OCI-LY3 (cell line): Measurements from ENCODE around the gene ZNF79.

Experiments used
- H2AFZ ChIP-seq: fragments of 200-600, 300-600 bp; shearing (Covaris generic); 2 replicates; pipeline ENCODE4 v1.6.0; 2014; ENCODE audit warnings: antibody characterized with exemption, low read depth, low read length
- H3K27ac ChIP-seq: fragments of 200-600, 300-600 bp; sonication (generic); 2 replicates; pipeline ENCODE4 v1.5.1; 2014; ENCODE audit warnings: mild to moderate bottlenecking, low read length, moderate library complexity, mixed read lengths
- H3K27me3 ChIP-seq: fragments of 200-600, 300-600 bp; sonication (generic); 2 replicates; pipeline ENCODE4 v1.6.1; 2014; ENCODE audit warnings: low read depth, low read length, mixed read lengths
- H3K36me3 ChIP-seq: fragments of 200-600, 300-600 bp; sonication (generic); replicated peaks from 2 replicates; pipeline ENCODE3; 2014; ENCODE audit warnings: low read depth, low read length, mixed read lengths
- H3K4me1 ChIP-seq: fragments of 300-600, 200-600 bp; sonication (generic); 2 replicates; pipeline ENCODE4 v1.6.1; 2014; ENCODE audit warnings: low read length, mixed read lengths
- H3K4me2 ChIP-seq: fragments of 200-600, 300-600 bp; sonication (generic); 2 replicates; pipeline ENCODE4 v1.6.1; 2014; ENCODE audit warnings: low read length, mixed read lengths
- H3K4me3 ChIP-seq: fragments of 300-600, 200-600 bp; sonication (generic); 2 replicates; pipeline ENCODE4 v1.5.1; 2014; ENCODE audit warnings: antibody characterized with exemption, mild to moderate bottlenecking, low read length, moderate library complexity
- H3K79me2 ChIP-seq: fragments of 300-600, 200-600 bp; shearing (Covaris generic); 2 replicates; pipeline ENCODE4 v1.6.1; 2014; ENCODE audit warnings: mild to moderate bottlenecking, low read length, mixed read lengths
- H3K9ac ChIP-seq: fragments of 300-600, 200-600 bp; shearing (Covaris generic); 2 replicates; pipeline ENCODE4 v1.6.0; 2014; ENCODE audit warnings: mild to moderate bottlenecking, low read length, moderate library complexity
- H3K9me3 ChIP-seq: fragments of 200-600, 300-600 bp; shearing (Covaris generic); 2 replicates; pipeline ENCODE4 v1.6.1; 2014; ENCODE audit warnings: low read length, mixed read lengths; ENCODE audit not compliant: insufficient read depth
- H4K20me1 ChIP-seq: fragments of 200-600, 300-600 bp; sonication (generic); 2 replicates; pipeline ENCODE4 v1.6.1; 2016; ENCODE audit warnings: low read length, mixed read lengths; ENCODE audit not compliant: insufficient read depth
- EZH2phosphoT487 ChIP-seq: fragments of 200-600 bp; shearing (Covaris generic); IDR thresholded peaks from 2 replicates; pipeline ENCODE4 v1.6.1; 2018; ENCODE audit warnings: antibody characterized with exemption, mixed run types, low read depth
- TF ChIP-seq, protein P1 (sequence below): fragments of 200-600, 300-600 bp; sonication (generic); IDR thresholded peaks from 2 replicates; pipeline ENCODE4 v1.5.1; 2014; ENCODE audit warnings: antibody characterized with exemption, low read length, low read depth

Gene ZNF79

DNA sequence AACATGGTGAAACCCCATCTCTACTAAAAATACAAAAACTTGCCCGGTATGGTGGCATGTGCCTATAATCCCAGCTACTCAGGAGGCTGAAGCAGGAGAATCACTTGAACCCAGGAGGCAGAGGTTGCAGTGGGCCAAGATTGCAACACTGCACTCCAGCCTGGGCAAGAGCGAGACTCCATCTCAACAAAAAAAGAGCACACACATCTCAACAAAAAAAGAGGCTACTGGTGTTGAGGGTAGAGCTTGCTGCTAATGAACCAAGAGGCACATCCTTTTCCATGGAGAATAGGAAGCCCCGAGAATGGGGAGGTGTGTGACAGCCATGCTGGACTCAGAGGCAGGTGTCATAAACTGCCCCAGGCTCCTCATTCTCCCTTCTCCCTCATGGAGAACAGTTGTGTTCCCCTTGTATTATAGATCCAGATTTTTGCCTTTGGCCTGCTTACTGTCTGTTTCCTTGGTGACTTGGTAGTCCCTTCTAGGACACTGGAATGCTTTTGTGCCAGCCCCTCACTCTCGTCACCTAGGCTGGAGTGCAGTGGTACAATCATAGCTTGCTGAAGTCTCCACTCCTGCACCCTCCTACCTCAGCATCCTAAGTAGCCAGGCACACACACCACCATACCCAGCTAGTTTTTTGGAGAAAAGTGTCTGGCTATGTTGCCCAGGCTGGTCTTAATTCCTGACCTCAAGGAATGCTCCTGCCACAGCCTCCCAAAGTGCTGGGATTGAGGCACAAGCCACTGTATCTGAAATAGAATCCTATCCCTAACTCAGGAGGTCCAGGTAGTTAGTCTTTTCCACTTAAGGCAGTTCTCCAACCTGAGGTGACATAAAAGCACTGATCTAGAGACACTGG, 21.9 kb downstream of the ZNF79 start:
- peaks cover 73% of the 10 kb centered on the region for H3K36me3 ChIP-seq
- peaks cover 12% of the 10 kb centered on the region for H3K4me1 ChIP-seq
- peaks cover 35% of the 10 kb centered on the region for H3K79me2 ChIP-seq
- H2AFZ ChIP-seq = no peak overlapping the region
- peak overlapping the region; percentile 11; the same call in 1 of the 2 replicates for H3K27ac ChIP-seq
- no peak for TF ChIP-seq EZH2phosphoT487
- TF ChIP-seq, protein P1, sequence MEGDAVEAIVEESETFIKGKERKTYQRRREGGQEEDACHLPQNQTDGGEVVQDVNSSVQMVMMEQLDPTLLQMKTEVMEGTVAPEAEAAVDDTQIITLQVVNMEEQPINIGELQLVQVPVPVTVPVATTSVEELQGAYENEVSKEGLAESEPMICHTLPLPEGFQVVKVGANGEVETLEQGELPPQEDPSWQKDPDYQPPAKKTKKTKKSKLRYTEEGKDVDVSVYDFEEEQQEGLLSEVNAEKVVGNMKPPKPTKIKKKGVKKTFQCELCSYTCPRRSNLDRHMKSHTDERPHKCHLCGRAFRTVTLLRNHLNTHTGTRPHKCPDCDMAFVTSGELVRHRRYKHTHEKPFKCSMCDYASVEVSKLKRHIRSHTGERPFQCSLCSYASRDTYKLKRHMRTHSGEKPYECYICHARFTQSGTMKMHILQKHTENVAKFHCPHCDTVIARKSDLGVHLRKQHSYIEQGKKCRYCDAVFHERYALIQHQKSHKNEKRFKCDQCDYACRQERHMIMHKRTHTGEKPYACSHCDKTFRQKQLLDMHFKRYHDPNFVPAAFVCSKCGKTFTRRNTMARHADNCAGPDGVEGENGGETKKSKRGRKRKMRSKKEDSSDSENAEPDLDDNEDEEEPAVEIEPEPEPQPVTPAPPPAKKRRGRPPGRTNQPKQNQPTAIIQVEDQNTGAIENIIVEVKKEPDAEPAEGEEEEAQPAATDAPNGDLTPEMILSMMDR = no peak
- H3K9ac ChIP-seq = no peak overlapping the region
- no peaks in the 10 kb centered on the region for H3K9me3 ChIP-seq
- peaks cover 46% of the 10 kb centered on the region for H4K20me1 ChIP-seq
- H3K4me2 ChIP-seq = no peak overlapping the region
- no peaks in the 10 kb centered on the region for H3K27me3 ChIP-seq
- H3K4me3 ChIP-seq = no peak overlapping the region

DNA sequence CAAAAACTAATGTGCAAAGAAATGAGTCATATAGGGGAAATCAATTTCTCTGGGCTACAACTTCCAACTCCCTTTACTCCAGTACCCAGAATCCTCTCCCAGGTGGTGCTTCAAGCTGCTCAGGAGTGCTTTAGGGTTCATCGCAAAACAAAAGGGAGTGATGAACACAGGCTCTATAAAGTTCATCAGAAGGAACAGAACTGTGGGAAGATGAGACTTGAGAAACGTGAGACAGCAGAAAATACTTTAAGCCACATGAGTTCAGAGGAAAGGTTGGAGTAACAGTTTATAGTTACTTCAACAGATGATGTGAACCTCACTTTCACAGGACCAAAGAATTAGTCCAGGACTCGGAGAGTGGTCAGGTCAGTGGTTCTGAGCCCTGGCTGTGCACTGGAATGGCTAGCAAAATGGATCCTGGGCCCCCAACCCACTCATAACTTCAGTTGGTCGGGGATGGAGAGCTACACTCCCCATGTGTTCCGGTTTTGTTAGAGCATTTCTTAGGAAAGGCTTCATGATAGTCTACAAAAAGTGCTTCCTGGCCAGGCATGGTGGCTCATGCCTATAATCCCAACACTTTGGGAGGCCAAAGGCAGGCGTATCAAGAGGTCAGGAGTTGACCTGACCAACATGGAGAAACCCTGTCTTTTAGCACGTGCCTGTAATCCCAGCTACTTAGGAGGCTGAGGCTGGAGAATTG, 22.7 kb downstream of the ZNF79 start:
- Histone ChIP-seq H3K4me2 (no peak overlapping the region), H4K20me1 (peaks cover 46% of the 10 kb centered on the region), H3K4me3 (no peak overlapping the region), H3K9me3 (no peaks in the 10 kb centered on the region), H3K79me2 (peaks cover 42% of the 10 kb centered on the region), H2AFZ (no peak overlapping the region), H3K27ac (peak overlapping the region; percentile 11; the same call in 1 of the 2 replicates), H3K4me1 (peaks cover 12% of the 10 kb centered on the region), H3K27me3 (no peaks in the 10 kb centered on the region), H3K36me3 (peaks cover 70% of the 10 kb centered on the region), H3K9ac (no peak overlapping the region)
- no peak for TF ChIP-seq EZH2phosphoT487
- TF ChIP-seq, protein P1 = no peak

DNA sequence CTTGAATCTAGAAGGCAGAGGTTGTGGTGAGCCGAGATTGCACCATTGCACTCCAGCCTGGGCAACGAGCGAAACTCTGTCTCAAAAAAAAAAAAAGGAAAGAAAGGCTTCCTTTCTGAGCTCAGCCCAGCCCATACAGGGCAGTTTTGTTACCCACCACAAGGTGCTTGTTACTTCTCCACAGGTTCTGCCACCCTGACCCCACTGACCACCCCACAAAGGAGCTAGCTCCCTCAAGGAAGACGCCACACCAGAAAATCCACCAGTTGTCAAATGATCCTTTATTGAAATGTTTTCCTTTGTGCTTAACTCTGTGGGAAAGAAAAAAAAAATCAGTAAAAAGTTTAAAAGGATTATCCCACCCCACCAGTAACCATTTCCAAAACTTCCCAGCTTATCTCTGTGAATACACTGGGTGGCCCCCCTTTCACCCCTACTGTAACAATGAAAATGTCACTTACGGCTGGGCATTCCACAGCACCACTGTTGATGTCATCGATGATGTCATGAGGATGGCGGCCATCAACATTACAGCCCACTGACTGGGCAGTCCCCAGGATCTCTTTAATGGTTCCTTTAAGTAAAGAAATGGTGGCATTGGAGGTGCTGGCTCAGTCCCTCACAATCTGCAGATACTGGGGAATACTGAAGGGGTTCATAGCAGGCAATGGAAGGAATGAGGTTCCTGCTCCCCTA, 23.4 kb downstream of the ZNF79 start:
- Histone ChIP-seq H3K4me2 (no peak overlapping the region), H3K36me3 (peaks cover 70% of the 10 kb centered on the region), H3K27ac (no peak overlapping the region), H3K79me2 (peaks cover 49% of the 10 kb centered on the region), H3K4me1 (peaks cover 15% of the 10 kb centered on the region), H4K20me1 (peaks cover 46% of the 10 kb centered on the region), H2AFZ (no peak overlapping the region), H3K9ac (no peak overlapping the region), H3K9me3 (no peaks in the 10 kb centered on the region), H3K4me3 (no peak overlapping the region), H3K27me3 (no peaks in the 10 kb centered on the region)
- no peak for TF ChIP-seq EZH2phosphoT487
- TF ChIP-seq, protein P1 = no peak
